Endodermal cell (in vitro differentiated cells): ENCODE measurements around the gene PLCB1. TPM values are rescaled to one million over a fixed set of nuclear protein-coding genes. Genes with fewer than 3 reads are reported as not detected.
A peak's percentile ranks its signal among the peaks of the same experiment; 100 is the strongest.

Experiments used
- DNase-seq: peaks from one replicate; pipeline ENCODE4 v3.0.0-alpha.2; 2017
- H3K27ac ChIP-seq: 2 replicates; pipeline ENCODE4 v1.5.1; 2013; ENCODE audit warnings: mild to moderate bottlenecking, low read depth, low read length, moderate library complexity
- H3K27me3 ChIP-seq: 2 replicates; pipeline ENCODE4 v1.6.1; 2013; ENCODE audit warnings: mild to moderate bottlenecking, low read length, moderate library complexity; ENCODE audit not compliant: insufficient read depth, control insufficient read depth, poor library complexity, severe bottlenecking
- H3K36me3 ChIP-seq: 2 replicates; pipeline ENCODE4 v1.7.0; 2013; ENCODE audit warnings: mild to moderate bottlenecking, low read length, moderate library complexity; ENCODE audit not compliant: control insufficient read depth, insufficient read depth
- H3K4me1 ChIP-seq: one replicate; pipeline ENCODE4 v1.7.0; 2013; ENCODE audit warnings: low read length; ENCODE audit not compliant: control insufficient read depth, insufficient read depth
- H3K4me3 ChIP-seq: 2 replicates; pipeline ENCODE4 v1.5.1; 2013; ENCODE audit warnings: mild to moderate bottlenecking, low read length, moderate library complexity
- H3K9ac ChIP-seq: 2 replicates; pipeline ENCODE4 v1.6.1; 2013; ENCODE audit warnings: mild to moderate bottlenecking, low read length, moderate library complexity; ENCODE audit not compliant: poor library complexity, severe bottlenecking; ENCODE audit errors: extremely low read depth
- H3K9me3 ChIP-seq: 2 replicates; pipeline ENCODE4 v1.6.1; 2013; ENCODE audit warnings: mild to moderate bottlenecking, low read length, moderate library complexity; ENCODE audit not compliant: control insufficient read depth
- H3K27ac Mint-ChIP-seq: 2 replicates; pipeline ENCODE4 v1.8.0; 2020; ENCODE audit warnings: mixed read lengths
- H3K27me3 Mint-ChIP-seq: 2 replicates; pipeline ENCODE4 v1.8.0; 2021; ENCODE audit warnings: mild to moderate bottlenecking, mixed read lengths; ENCODE audit not compliant: insufficient read depth
- H3K36me3 Mint-ChIP-seq: 2 replicates; pipeline ENCODE4 v1.8.0; 2020; ENCODE audit warnings: low read depth, mixed read lengths
- H3K4me1 Mint-ChIP-seq: 2 replicates; pipeline ENCODE4 v1.8.0; 2020; ENCODE audit warnings: mixed read lengths
- H3K4me3 Mint-ChIP-seq: 2 replicates; pipeline ENCODE4 v1.8.0; 2020; ENCODE audit warnings: mild to moderate bottlenecking, moderate library complexity, mixed read lengths
- H3K9me3 Mint-ChIP-seq: 2 replicates; pipeline ENCODE4 v1.8.0; 2020; ENCODE audit warnings: mild to moderate bottlenecking, mixed read lengths
- CTCF ChIP-seq: fragments of 200-600 bp; sonication (generic); conservative IDR thresholded peaks from 2 replicates; pipeline ENCODE4 v1.5.0; 2021; ENCODE audit warnings: antibody characterized with exemption, mild to moderate bottlenecking
- WGBS, 2 experiments: methylation state at CpG; one replicate each; pipeline versions ENCODE4 v1.1.5 to v1.1.7; 2013; ENCODE audit warnings: missing lambda C conversion rate in 2 of 2, mixed read lengths in 1 of 2; ENCODE audit not compliant: insufficient coverage in 1 of 2, insufficient read length in 1 of 2; 5-methylcytosine and 5-hydroxymethylcytosine counted together
- long read RNA-seq, 4 experiments: library from polyadenylated mRNA in 2 of 4; library from RNA in 1 of 4; library from capped mRNA in 1 of 4; stranded (forward) in 3 of 4; unstranded in 1 of 4; transcript quantifications; one replicate each; pipeline ENCODE4 v2.0.0, GENCODE V29; 2020 to 2021; ENCODE audit warnings: inconsistent platforms in 1 of 4
- polyA plus RNA-seq, 2 experiments: library from polyadenylated mRNA; stranded (reverse); fragments of 50-300 nt; gene quantifications; one replicate each; pipeline ENCODE4 v1.2.3, GENCODE V29; 2013
- total RNA-seq, 2 donors: library from RNA; stranded (reverse); fragmentation: NEBNext Ultra II Directional in 1 of 2; extraction: Animal tissue kit (Norgen Biotek cat#: 25700) in 1 of 2; gene quantifications; 2 replicates in 1 of 2; 3 replicates in 1 of 2; pipeline ENCODE4 v1.2.1, GENCODE V29; 2021

Gene PLCB1
- 10 to 100 TPM; 15.3 to 16.5 TPM for total RNA-seq
- polyA plus RNA-seq (2013, experiment 1 of 2): 13.1 TPM
- 12.5 TPM for polyA plus RNA-seq (2013, experiment 2 of 2)
- long read RNA-seq, experiment 1, partial matches to known transcripts: 1 of 3 reads
- long read RNA-seq, experiment 1, other reads (novel, unspliced or antisense): 2 of 3 reads
- long read RNA-seq, experiment 2, full-length matches to known transcripts: 2 of 13 reads
- long read RNA-seq, experiment 2, partial matches to known transcripts: 3 of 13 reads
- long read RNA-seq, experiment 2, other reads (novel, unspliced or antisense): 8 of 13 reads
- long read RNA-seq, experiment 3, full-length matches to known transcripts: 2 of 58 reads
- long read RNA-seq, experiment 3, partial matches to known transcripts: 45 of 58 reads
- long read RNA-seq, experiment 3, other reads (novel, unspliced or antisense): 11 of 58 reads
- long read RNA-seq, experiment 4, partial matches to known transcripts: 1 of 2 reads
- long read RNA-seq, experiment 4, other reads (novel, unspliced or antisense): 1 of 2 reads

- TF ChIP-seq CTCF: peak; percentile 92
- 3 to 6% methylated on average over 13 to 57 of the region's 65 CpGs for WGBS, 2 experiments
- no peak within 1 kb of the TSS for H3K27ac Mint-ChIP-seq
These were observed at the start of gene PLCB1 for GRCh38 chr20:8131598-8132483. Gene PLCB1, plus strand, starts transcription at chr20:8132266. Its CDS starts 386 bp downstream, at chr20:8132652.

GRCh38 chr20:8082989-8083388 is 49.1 kb upstream of the PLCB1 start:
- no peaks in the 10 kb centered on the region for H3K4me1 ChIP-seq
- Mint-ChIP-seq H3K27me3 (peaks cover 2% of the 10 kb centered on the region), H3K36me3 (no peaks in the 10 kb centered on the region), H3K27ac (no peak overlapping the region), H3K9me3 (no peaks in the 10 kb centered on the region), H3K4me1 (peaks cover 13% of the 10 kb centered on the region), H3K4me3 (no peak overlapping the region)
- no peak for TF ChIP-seq CTCF
- no peaks in the 10 kb centered on the region for H3K9me3 ChIP-seq
- no peaks in the 10 kb centered on the region for H3K36me3 ChIP-seq
- no peaks in the 10 kb centered on the region for H3K27me3 ChIP-seq
- H3K27ac ChIP-seq: no peak overlapping the region
- H3K9ac ChIP-seq: no peak overlapping the region
- H3K4me3 ChIP-seq: no peak overlapping the region
- no peak for DNase-seq

More at GRCh38 chr20:8131598-8132483, at the start of gene PLCB1:
- Mint-ChIP-seq H3K9me3 (no peaks in the 10 kb centered on the region), H3K27me3 (peaks cover 42% of the 10 kb centered on the region), H3K4me3 (peak within 1 kb of the TSS; percentile 61), H3K36me3 (no peaks in the 10 kb centered on the region), H3K4me1 (peaks cover 39% of the 10 kb centered on the region)
- peaks cover 7% of the 10 kb centered on the region for H3K4me1 ChIP-seq
- H3K36me3 ChIP-seq: no peaks in the 10 kb centered on the region
- peaks cover 28% of the 10 kb centered on the region for H3K27me3 ChIP-seq
- H3K27ac ChIP-seq: no peak within 1 kb of the TSS
- H3K9me3 ChIP-seq: no peaks in the 10 kb centered on the region
- peak; percentile 95 for DNase-seq
- no peak within 1 kb of the TSS for H3K9ac ChIP-seq
- H3K4me3 ChIP-seq: peak within 1 kb of the TSS; percentile 80

- Mint-ChIP-seq H3K27ac (no peak overlapping the region), H3K9me3 (no peaks in the 10 kb centered on the region), H3K36me3 (no peaks in the 10 kb centered on the region), H3K27me3 (no peaks in the 10 kb centered on the region), H3K4me1 (peaks cover 29% of the 10 kb centered on the region), H3K4me3 (no peak overlapping the region)
- WGBS, 2 experiments: 63 to 85% methylated on average over 4 to 5 of the region's 5 CpGs
- no peak for DNase-seq
- TF ChIP-seq CTCF: no peak
- Histone ChIP-seq H3K4me3 (no peak overlapping the region), H3K9me3 (no peaks in the 10 kb centered on the region), H3K36me3 (no peaks in the 10 kb centered on the region), H3K4me1 (no peaks in the 10 kb centered on the region), H3K27me3 (no peaks in the 10 kb centered on the region), H3K9ac (no peak overlapping the region), H3K27ac (peak overlapping the region; percentile 25)
These were observed 42.4 kb upstream of the PLCB1 start for GRCh38 chr20:8089668-8090067.
